ENCODE results near the gene SLC9A4.

GRCh38 chr2:102582845-102583244, 109.8 kb downstream of the SLC9A4 start:
- TF ChIP-seq SUZ12 (IDR thresholded peaks at IDR 0.05; ENCODE audit: extremely low read depth, insufficient read depth, insufficient read length), result no peak
- TF ChIP-seq ZNF274 (IDR thresholded peaks at IDR 0.05; ENCODE audit: low read depth, low read length), result no peak

Measured in NT2/D1 (cell line).